ENCODE measurements around the gene ORC3.

DNA sequence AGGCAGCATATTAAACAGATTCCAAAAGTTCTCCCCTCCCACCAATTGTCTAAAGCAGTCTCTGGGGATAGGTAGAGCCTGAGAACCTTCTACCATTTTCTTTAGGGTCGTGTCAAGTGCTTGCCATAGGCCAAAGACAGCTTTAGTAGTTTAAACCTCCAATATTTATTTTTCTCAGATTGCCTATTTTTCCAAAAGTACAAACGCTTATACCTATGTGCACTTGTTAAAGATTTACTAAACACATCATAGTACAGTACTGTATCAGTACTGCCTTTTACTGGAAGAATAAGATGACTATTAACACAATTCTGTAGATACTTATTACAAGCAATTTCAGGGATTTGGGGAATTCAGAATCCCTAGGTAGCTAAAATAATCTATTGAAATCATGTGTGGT lies 82.7 kb downstream of the ORC3 start:
- TF ChIP-seq, protein P1, sequence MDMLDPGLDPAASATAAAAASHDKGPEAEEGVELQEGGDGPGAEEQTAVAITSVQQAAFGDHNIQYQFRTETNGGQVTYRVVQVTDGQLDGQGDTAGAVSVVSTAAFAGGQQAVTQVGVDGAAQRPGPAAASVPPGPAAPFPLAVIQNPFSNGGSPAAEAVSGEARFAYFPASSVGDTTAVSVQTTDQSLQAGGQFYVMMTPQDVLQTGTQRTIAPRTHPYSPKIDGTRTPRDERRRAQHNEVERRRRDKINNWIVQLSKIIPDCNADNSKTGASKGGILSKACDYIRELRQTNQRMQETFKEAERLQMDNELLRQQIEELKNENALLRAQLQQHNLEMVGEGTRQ (IDR thresholded peaks at IDR 0.05; ENCODE audit: low read depth, low read length), result no peak
- TF ChIP-seq, protein P2, sequence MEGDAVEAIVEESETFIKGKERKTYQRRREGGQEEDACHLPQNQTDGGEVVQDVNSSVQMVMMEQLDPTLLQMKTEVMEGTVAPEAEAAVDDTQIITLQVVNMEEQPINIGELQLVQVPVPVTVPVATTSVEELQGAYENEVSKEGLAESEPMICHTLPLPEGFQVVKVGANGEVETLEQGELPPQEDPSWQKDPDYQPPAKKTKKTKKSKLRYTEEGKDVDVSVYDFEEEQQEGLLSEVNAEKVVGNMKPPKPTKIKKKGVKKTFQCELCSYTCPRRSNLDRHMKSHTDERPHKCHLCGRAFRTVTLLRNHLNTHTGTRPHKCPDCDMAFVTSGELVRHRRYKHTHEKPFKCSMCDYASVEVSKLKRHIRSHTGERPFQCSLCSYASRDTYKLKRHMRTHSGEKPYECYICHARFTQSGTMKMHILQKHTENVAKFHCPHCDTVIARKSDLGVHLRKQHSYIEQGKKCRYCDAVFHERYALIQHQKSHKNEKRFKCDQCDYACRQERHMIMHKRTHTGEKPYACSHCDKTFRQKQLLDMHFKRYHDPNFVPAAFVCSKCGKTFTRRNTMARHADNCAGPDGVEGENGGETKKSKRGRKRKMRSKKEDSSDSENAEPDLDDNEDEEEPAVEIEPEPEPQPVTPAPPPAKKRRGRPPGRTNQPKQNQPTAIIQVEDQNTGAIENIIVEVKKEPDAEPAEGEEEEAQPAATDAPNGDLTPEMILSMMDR (conservative IDR thresholded peaks at IDR 0.05; ENCODE audit: low read depth, low read length), result no peak
- TF ChIP-seq CEBPB (IDR thresholded peaks at IDR 0.05; ENCODE audit: low read depth, low read length) (no peak), POLR2A (IDR thresholded peaks at IDR 0.05; ENCODE audit: low read depth, low read length) (no peak), MAZ (IDR thresholded peaks at IDR 0.05; ENCODE audit: borderline replicate concordance, low read depth, low read length) (no peak), MAFK (IDR thresholded peaks at IDR 0.05; ENCODE audit: low read depth, low read length) (no peak), CHD1 (IDR thresholded peaks at IDR 0.05; ENCODE audit: low read depth, low read length) (no peak), RCOR1 (IDR thresholded peaks at IDR 0.05; ENCODE audit: insufficient replicate concordance, low read length) (no peak)
- TF ChIP-seq, protein P3, sequence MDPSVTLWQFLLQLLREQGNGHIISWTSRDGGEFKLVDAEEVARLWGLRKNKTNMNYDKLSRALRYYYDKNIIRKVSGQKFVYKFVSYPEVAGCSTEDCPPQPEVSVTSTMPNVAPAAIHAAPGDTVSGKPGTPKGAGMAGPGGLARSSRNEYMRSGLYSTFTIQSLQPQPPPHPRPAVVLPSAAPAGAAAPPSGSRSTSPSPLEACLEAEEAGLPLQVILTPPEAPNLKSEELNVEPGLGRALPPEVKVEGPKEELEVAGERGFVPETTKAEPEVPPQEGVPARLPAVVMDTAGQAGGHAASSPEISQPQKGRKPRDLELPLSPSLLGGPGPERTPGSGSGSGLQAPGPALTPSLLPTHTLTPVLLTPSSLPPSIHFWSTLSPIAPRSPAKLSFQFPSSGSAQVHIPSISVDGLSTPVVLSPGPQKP (IDR thresholded peaks at IDR 0.05; ENCODE audit: borderline replicate concordance, low read depth, low read length), result no peak

Measured in IMR-90 (cell line).